Activated T-helper 1 cell treated with anti-CD3 and anti-CD28 coated beads, Interleukin-12 subunit alpha, Interleukin-12 subunit beta, Interleukin-2, Interleukin-4 antibody, amounts not matched to agents 30 ng/mL and 10 ng/mL and 1 ng/mL, durations not matched to agents 14 hours and 24 hours and 36 hours (primary cell): Measurements from ENCODE around the gene RABL3. TPM values are rescaled to one million over a fixed set of nuclear protein-coding genes. Genes with fewer than 3 reads are reported as not detected.
"Not testable (repeated sequence)": the region's sequence is repeated elsewhere in the genome, so short reads cannot be mapped to it uniquely, and the experiment has no call there.

Experiments
- DNase-seq: peaks from one replicate; pipeline ENCODE4 v3.0.0; 2021; ENCODE audit warnings: low spot score
- H3K27ac Mint-ChIP-seq: one replicate; pipeline ENCODE4 v1.8.0; 2021; ENCODE audit warnings: mild to moderate bottlenecking, mixed read lengths
- H3K27me3 Mint-ChIP-seq: one replicate; pipeline ENCODE4 v1.8.0; 2022; ENCODE audit warnings: mild to moderate bottlenecking, moderate library complexity, mixed read lengths; ENCODE audit not compliant: insufficient read depth
- H3K36me3 Mint-ChIP-seq: one replicate; pipeline ENCODE4 v1.8.0; 2021; ENCODE audit warnings: low read depth, mixed read lengths
- H3K4me1 Mint-ChIP-seq: one replicate; pipeline ENCODE4 v1.8.0; 2021; ENCODE audit warnings: low read depth, mixed read lengths
- H3K4me3 Mint-ChIP-seq: one replicate; pipeline ENCODE4 v1.8.0; 2021; ENCODE audit warnings: mild to moderate bottlenecking, moderate library complexity, mixed read lengths
- H3K9me3 Mint-ChIP-seq: one replicate; pipeline ENCODE4 v1.8.0; 2021; ENCODE audit warnings: mixed read lengths
- intact Hi-C: fragments of 100-400 bp; cut with micrococcal nuclease; formaldehyde crosslinking; loops from one replicate; pipeline ENCODE4 v1.15.1; 2024
- total RNA-seq: library from RNA; stranded (reverse); gene quantifications from 2 replicates; pipeline ENCODE4 v1.2.3, GENCODE V29; 2022

Gene RABL3
- total RNA-seq, 1 donor from 2014 or later: 24.3 TPM

DNA sequence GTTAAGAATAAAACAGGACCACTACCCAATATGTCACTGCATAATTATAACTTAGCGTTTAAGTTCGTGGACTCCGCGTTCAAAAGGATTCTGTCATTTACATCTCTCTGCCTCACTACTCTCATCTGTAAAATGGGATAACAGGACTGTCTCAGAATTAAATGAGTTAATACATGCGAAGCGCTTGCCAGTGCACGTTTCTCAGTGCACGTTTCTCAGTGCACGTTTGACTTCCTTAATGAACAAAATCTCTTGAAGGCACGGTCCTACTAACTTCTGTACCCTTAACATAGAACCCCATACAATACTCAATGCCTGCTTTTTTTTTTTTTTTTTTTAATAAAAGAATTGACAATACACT is 499 bp downstream of the RABL3 start:
- no peak for DNase-seq
- peak overlapping the region; percentile 84 for H3K4me3 Mint-ChIP-seq
- H3K9me3 Mint-ChIP-seq: peaks cover 8% of the 10 kb centered on the region
- peak overlapping the region; percentile 89 for H3K27ac Mint-ChIP-seq
- H3K36me3 Mint-ChIP-seq: peaks cover 13% of the 10 kb centered on the region
- no peaks in the 10 kb centered on the region for H3K27me3 Mint-ChIP-seq
- H3K4me1 Mint-ChIP-seq: peaks cover 22% of the 10 kb centered on the region
- intact Hi-C loops: loop anchor here (1.0 to 10.0 kb wide), 11 partner anchors 33 to 1643 kb away; partner anchors contain the start of genes COX17, EAF2, FAM162A and IQCB1

DNA sequence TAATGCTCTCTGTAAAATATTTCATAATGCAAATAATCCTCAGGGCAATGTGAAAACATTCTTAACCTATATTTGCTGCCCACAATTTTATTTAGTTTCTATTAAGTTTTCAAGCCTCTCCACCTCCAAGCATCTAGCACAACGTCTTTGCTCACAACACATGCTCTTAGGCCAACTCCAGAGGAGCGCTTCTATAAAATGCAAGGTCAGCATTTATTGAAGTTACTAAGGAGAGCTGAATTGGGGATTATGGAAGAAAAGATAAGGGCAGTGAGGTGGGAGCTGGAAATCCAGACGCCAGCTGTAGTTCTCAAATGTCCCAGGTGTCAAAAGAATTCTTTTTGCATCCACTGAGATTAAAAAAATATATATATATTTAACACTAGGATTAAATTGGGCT is 996 bp downstream of the RABL3 start:
- Mint-ChIP-seq H3K36me3 (peaks cover 16% of the 10 kb centered on the region), H3K9me3 (peaks cover 12% of the 10 kb centered on the region), H3K27ac (peak overlapping the region; percentile 89), H3K4me3 (peak overlapping the region; percentile 84), H3K27me3 (no peaks in the 10 kb centered on the region), H3K4me1 (peaks cover 22% of the 10 kb centered on the region)
- no peak for DNase-seq
- intact Hi-C loops: loop anchor here (5.0 to 10.0 kb wide), 5 partner anchors 324 to 1643 kb away; partner anchors contain the start of genes EAF2, FAM162A, IQCB1 and MIX23

DNA sequence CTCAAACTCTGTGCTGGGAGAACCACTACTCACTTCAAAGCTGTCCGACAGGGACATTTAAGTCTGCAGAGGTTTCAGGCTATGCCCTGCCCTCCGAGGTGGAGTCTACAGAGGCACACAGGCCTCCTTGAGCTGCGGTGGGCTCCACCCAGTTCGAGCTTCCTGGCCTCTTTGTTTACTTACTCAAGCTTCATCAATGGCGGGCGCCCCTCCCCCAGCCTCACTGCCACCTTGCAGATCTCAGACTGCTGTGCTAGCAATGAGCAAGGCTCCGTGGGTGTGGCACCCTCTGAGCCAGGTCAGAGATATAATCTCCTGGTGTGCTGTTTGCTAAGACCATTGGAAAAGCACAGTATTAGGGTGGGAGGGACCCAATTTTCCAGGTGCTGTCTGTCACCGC is 4.3 kb downstream of the RABL3 start:
- Mint-ChIP-seq H3K36me3 (peaks cover 18% of the 10 kb centered on the region), H3K9me3 (peaks cover 30% of the 10 kb centered on the region)
- H3K27ac Mint-ChIP-seq, H3K27me3 Mint-ChIP-seq, intact Hi-C loops, H3K4me1 Mint-ChIP-seq, DNase-seq, H3K4me3 Mint-ChIP-seq: not testable (repeated sequence)

DNA sequence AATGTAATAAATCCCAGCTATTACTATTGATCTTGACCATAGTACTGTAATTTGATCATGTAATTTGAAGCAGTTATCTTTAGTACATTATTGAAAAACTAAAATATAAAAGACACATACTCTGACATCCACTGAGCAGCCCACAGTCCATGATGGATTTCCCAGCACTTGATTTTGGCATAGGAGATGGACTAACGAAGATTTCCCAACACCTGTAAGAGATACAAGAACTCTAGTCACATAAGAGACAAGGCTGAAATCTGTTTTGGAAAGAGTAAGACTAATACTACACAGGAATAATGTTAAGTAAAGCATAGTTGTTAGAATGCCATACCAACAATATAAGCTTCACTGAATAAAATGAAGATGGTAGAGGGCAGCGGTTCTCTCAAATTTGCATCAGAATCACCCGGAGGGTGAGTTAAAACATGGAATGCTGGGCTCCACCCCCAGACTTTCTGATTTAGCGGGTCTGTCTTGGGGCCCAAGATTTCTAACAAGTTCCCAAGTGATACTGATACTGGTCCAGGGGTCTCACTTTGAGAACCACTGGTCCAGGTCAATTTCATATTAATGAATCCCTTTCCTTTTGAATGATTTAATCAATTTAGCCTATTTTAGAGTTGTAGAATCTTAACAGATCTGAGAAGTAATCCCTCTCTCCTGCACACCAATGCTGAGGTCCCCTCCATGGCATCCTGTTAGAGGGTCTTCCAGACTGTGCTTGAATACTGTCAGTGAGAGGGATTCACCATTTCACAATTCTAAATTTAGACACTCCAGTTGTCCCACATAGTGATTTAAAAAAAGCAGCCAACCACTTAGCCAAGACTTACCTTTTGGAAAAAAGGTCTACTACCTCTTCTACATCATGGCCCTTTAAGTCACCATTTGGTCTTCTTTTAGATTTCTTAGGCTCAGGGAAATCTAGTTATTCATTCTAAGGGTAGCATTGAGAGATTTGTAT is 11.5 kb downstream of the RABL3 start:
- H3K27ac Mint-ChIP-seq: no peak overlapping the region
- no peaks in the 10 kb centered on the region for H3K4me1 Mint-ChIP-seq
- no peak for DNase-seq
- peaks cover 22% of the 10 kb centered on the region for H3K36me3 Mint-ChIP-seq
- intact Hi-C loops: no loop called here
- H3K27me3 Mint-ChIP-seq: no peaks in the 10 kb centered on the region
- H3K9me3 Mint-ChIP-seq: peaks cover 13% of the 10 kb centered on the region
- H3K4me3 Mint-ChIP-seq: no peak overlapping the region

DNA sequence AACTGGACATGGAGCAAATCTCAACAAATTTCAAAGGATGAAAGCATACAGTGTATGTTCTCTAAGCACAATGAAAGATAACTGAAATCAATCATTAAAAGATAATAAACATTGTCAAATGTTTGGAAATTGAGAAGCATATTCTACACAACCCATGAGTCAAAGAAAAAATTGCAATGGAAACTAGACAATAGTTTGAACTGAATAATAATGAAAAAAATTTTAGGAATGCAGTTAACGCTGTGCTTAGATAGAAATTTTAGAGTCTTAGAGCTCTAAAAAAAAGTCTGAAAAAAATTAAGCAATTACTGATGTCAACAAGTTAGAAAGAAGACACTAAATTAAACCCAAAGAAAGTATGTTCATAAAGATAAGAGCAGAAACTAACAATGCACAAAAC is 15.5 kb downstream of the RABL3 start:
- Mint-ChIP-seq H3K4me1 (no peaks in the 10 kb centered on the region), H3K9me3 (no peaks in the 10 kb centered on the region), H3K27ac (no peak overlapping the region), H3K36me3 (peaks cover 30% of the 10 kb centered on the region), H3K4me3 (no peak overlapping the region), H3K27me3 (no peaks in the 10 kb centered on the region)
- intact Hi-C loops: no loop called here
- no peak for DNase-seq

DNA sequence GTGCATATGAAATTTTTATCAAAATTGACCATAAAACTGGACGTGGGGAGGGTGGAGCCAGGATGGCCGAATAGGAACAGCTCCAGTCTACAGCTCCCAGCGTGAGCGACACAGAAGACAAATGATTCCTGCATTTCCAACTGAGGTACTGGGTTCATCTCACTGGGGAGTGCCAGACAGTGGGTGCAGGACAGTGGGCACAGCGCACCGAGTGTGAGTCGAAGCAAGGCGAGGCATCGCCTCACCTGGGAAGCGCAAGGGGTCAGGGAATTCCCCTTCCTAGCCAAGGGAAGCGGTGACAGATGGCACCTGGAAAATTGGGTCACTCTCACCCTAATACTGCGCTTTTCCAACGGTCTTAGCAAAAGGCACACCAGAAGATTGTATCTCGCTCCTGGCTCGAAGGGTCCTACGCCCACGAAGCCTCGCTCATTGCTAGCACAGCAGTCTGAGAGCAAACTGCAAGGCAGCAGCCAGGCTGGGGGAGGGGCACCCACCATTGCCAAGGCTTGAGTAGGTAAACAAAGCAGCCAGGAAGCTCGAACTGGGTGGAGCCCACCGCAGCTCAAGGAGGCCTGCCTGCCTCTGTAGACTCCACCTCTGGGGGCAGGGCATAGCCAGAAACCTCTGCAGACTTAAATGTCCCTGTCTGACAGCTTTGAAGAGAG is 23.0 kb downstream of the RABL3 start:
- Mint-ChIP-seq H3K4me1 (peaks cover 20% of the 10 kb centered on the region), H3K4me3 (peak overlapping the region; percentile 50), H3K27ac (peak overlapping the region; percentile 19), H3K36me3 (peaks cover 17% of the 10 kb centered on the region)
- H3K9me3 Mint-ChIP-seq, H3K27me3 Mint-ChIP-seq, intact Hi-C loops: not testable (repeated sequence)
- DNase-seq: peak; percentile 56

DNA sequence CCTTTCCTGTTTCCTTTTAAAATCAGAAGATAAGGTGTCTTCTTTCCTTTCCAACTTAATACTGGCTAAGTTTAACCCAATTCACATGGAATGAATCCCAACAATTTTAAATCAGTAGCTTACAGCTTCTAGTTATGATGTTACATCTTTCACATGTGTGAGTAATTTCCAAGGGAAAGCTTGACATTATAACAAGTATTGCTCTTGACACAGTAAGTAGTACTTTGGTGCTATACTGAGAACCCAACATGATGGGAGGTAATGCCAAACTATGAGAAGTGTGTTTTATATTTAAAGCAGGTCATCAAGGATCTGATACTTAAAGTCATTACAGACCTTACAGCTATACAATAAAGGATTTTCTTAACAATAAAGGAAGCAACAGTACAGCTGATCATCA is 29.1 kb downstream of the RABL3 start:
- Mint-ChIP-seq H3K27ac (no peak overlapping the region), H3K4me3 (no peak overlapping the region), H3K9me3 (no peaks in the 10 kb centered on the region), H3K27me3 (no peaks in the 10 kb centered on the region), H3K4me1 (no peaks in the 10 kb centered on the region), H3K36me3 (peaks cover 3% of the 10 kb centered on the region)
- DNase-seq: no peak
- intact Hi-C loops: no loop called here

DNA sequence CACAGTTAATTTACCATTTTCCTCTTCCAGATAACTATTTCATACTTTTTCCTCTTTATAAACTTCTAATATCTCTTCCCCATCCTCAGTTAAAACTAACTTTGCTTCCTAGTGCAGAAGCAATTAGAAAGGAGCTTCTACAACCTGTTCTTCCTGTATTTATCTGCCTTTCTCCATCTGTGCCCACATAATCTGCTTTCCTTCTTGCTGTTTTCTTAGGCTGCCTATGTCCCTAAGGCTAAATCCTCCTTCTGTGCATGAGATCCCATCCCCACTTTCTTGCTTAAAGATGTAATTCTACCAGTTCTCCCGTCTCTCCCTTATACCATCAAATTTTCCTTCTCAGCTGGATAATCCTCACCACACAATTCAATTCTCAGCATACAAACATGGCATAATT is 31.9 kb downstream of the RABL3 start:
- no peak for DNase-seq
- Mint-ChIP-seq H3K36me3 (peaks cover 10% of the 10 kb centered on the region), H3K9me3 (no peaks in the 10 kb centered on the region), H3K4me1 (no peaks in the 10 kb centered on the region), H3K4me3 (no peak overlapping the region), H3K27me3 (no peaks in the 10 kb centered on the region), H3K27ac (no peak overlapping the region)
- intact Hi-C loops: no loop called here

DNA sequence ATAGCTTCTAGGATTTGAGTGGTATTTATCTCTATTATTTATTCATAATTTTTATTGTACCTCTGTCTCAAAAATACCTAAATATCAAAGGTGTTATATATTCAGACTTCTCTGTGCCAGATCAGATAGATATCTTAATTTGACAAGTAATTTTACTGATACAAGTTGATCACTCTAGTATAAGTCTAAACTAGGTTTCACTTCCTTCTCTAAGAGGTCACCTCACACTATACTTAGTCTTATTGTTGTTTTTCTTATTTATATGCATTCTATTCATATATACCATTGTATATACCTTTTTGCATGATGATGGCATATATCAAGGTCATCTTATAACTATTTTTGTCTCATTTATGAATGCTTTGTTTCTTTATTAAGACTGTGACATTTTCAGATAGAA is 33.9 kb downstream of the RABL3 start:
- Mint-ChIP-seq H3K4me1 (no peaks in the 10 kb centered on the region), H3K36me3 (peaks cover 22% of the 10 kb centered on the region), H3K4me3 (no peak overlapping the region), H3K27ac (no peak overlapping the region), H3K27me3 (no peaks in the 10 kb centered on the region), H3K9me3 (peaks cover 8% of the 10 kb centered on the region)
- no peak for DNase-seq
- intact Hi-C loops: no loop called here

DNA sequence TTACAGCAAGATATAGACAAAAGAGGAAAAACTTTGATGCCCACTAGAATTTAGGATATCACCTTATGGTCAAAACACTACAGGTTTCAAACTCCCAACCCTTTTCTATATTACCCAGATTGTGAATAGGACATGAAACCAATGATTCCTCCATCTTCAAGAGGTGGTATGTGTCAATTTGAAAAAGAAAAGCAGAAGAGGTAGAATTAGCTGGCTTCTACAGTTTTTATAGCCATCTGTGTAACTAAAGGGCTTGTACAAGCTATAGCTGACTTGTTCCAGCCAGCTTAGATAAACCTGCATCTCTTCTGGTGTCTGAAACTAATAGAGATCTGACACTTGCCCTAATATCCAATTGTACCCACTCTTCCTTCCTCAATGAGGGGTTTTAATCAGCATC is 35.4 kb downstream of the RABL3 start:
- H3K9me3 Mint-ChIP-seq: peaks cover 13% of the 10 kb centered on the region
- intact Hi-C loops: no loop called here
- H3K36me3 Mint-ChIP-seq: peaks cover 27% of the 10 kb centered on the region
- H3K4me3 Mint-ChIP-seq: no peak overlapping the region
- H3K27me3 Mint-ChIP-seq: no peaks in the 10 kb centered on the region
- no peak for DNase-seq
- H3K4me1 Mint-ChIP-seq: no peaks in the 10 kb centered on the region
- H3K27ac Mint-ChIP-seq: no peak overlapping the region

DNA sequence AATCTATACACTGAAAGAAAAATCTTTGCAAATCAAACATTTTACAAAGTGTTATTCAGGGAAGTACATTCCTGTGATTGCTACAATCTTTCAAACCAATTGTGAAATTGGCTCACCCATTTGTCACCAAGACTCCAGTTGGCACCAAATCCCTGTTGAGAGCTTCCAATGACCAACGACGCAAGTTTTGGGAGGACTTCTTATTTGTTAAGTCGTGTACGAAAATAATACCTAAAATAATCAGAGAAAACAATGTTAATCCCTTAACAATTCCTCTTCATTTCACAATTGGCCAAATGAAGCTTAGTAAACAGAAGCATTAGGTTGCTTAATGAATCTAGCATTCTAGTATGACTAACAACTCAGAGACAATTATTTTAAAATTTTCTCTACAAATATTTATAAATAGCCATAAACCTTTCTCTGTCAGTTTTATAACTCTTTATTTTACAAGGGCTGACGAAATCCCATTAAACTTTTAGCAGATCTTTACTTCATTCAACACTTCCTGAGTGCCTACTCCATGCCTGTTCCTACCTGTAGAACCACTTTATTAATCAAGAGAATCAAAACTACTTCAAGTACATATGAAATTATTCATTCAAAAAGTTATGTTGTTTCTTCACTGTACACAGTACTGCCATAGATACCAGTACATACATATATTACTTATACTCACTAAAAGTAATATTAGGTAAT is 36.3 kb downstream of the RABL3 start:
- intact Hi-C loops: no loop called here
- no peak overlapping the region for H3K27ac Mint-ChIP-seq
- DNase-seq: no peak
- H3K36me3 Mint-ChIP-seq: peaks cover 27% of the 10 kb centered on the region
- no peaks in the 10 kb centered on the region for H3K4me1 Mint-ChIP-seq
- no peak overlapping the region for H3K4me3 Mint-ChIP-seq
- no peaks in the 10 kb centered on the region for H3K27me3 Mint-ChIP-seq
- H3K9me3 Mint-ChIP-seq: peaks cover 13% of the 10 kb centered on the region

DNA sequence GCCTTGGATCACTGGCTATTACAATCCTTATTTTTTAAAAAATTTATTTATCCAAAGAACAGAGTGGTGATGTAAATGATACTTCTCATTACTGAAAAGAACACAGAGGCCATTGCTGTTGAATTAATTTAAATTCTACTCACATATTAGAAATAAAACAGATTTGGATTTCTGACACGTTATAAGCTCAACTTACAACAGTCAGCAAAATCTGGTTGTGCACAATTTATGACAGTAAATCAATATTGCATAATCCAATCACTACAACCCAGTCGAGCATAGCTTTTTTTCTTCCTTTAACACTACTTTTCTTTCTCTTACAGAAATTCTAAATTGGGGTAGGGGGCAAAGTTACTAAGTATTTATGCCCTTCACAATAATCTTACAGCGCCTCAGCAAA is 43.0 kb downstream of the RABL3 start:
- no peak for DNase-seq
- Mint-ChIP-seq H3K36me3 (peaks cover 17% of the 10 kb centered on the region), H3K4me1 (no peaks in the 10 kb centered on the region), H3K27ac (no peak overlapping the region), H3K27me3 (no peaks in the 10 kb centered on the region), H3K4me3 (no peak overlapping the region), H3K9me3 (peaks cover 13% of the 10 kb centered on the region)
- intact Hi-C loops: no loop called here
